GM21529 (cell line): Measurements from ENCODE around the gene HOXA9.

Source experiments
- ATAC-seq: cut with Tn5 transposase; IDR thresholded peaks from one replicate; pipeline ENCODE4 v1.9.1; 2021; ENCODE audit not compliant: unreplicated experiment

Gene HOXA9

DNA sequence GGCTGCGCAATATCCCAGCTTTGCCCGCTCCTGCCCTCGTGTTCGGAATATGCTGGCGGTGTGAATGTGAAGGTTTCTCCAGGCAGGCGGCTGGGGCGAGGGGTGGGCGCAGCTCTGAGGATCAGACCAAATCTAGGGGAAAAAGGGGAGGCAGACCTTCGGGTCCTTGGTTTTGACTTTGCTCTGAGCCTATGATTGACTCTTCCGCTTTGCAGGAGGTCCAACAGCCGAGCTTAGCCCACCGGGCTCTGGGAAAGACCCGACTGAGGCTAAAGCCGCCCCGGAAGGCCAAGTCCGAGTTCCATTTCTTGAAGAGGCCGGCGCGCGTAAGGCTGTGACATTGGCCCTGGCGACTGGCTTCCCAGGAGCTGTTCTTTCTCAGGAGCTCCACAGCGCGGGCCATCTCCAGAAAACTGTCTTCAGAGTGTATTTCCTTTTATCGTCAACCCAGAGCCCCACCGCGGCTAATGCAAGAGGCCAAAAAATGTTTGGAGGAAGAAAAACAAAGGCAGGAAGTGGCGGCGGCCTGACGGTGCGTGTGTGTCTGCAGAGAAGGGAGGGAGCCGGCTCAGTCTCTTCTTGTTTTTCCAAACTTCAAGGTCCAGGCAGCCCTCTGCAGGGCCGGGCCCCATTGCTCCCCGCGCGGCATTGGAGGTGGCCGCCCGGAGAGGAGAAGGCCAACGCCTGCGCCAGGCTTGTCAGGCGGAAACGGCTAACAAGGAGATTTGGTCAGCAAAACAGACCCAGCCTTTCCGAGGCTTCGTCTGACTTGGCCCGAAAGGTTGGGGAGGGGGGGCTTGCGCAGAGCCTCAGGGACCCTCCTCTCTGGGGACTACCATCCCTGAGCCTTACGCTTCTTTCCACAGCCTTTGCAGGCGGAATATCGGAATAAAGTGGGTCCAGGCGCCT, 23.3 kb upstream of the HOXA9 start:
- no peak for ATAC-seq

DNA sequence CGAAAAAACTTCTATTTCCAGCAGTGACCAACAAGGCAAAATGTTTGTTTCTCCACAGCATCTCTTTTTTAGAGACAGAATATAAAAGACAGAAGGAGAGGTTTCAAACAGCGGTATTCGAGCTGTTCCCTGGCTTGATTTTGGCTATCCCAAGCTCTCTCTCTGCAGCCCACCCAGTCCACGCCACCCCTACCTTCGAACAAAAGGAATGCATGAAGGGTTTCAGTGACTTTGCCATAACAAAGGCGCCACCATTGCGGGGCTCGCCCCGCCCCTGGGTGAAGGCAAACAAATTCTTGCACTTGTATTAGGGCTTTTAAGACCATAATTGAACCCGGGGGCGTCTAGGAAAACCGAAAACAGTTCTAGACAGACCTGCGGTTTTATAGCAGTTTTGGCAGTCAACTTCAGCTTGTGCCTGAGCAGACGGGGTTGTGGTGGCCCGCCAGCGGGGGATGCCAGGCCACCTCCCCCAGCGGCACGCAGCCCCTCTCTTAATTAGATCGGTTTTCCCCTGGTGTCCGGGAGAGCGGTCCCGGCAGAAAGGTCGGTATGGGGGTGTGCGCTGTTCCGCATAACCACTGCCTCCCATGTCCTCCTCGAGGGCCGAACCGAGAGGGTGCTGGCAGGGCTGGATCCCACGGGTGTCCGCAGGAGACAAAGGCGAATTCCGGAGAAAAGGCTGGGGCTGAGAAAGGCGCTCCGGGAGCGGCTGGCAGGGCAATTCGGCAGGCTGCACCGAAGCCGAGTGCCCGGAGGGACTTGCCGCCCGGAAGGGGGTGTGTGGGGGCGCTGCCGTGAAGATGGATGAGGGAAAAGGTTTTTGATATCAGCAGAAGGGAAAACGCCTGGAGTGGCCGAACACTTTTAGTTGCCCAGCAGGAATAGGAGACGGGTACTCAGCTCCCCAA, 22.4 kb upstream of the HOXA9 start:
- ATAC-seq: no peak

DNA sequence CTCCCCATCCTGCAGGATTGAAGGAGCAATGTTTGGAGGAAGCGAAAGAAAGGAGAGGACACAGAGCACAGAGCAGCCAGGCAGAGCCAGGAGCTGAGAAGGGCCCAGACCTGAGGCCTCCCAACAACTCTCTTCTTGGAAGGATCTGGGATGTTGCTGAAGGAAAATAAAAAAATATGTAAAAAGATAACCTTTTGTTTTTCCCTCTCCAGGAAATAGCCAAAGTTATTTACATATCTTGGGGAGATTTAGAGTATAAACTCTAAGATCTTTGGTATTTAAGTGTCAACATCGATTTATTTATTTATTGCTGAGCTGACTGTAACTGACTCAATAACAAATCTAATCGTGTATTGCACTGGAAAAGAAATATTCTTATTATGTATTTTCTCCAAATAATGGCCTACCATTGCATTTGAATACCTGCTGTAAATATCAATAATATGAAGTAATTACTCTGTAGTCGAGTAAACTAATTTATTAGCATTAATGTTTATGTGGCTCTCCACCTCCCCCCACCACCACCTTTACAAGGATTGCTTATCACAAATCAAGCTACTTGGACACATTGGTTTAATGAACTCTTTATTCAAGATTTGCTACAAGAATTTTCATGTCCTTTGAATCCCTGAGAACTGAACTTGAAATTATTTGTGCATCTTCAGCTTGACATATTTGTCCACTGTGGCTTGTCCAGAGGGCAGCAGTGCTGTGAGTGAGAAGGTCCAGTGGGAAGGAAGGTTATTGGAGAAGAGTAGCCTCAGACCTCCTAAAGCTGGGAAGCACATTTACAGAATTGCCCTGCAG, 21.5 kb upstream of the HOXA9 start:
- ATAC-seq: no peak

DNA sequence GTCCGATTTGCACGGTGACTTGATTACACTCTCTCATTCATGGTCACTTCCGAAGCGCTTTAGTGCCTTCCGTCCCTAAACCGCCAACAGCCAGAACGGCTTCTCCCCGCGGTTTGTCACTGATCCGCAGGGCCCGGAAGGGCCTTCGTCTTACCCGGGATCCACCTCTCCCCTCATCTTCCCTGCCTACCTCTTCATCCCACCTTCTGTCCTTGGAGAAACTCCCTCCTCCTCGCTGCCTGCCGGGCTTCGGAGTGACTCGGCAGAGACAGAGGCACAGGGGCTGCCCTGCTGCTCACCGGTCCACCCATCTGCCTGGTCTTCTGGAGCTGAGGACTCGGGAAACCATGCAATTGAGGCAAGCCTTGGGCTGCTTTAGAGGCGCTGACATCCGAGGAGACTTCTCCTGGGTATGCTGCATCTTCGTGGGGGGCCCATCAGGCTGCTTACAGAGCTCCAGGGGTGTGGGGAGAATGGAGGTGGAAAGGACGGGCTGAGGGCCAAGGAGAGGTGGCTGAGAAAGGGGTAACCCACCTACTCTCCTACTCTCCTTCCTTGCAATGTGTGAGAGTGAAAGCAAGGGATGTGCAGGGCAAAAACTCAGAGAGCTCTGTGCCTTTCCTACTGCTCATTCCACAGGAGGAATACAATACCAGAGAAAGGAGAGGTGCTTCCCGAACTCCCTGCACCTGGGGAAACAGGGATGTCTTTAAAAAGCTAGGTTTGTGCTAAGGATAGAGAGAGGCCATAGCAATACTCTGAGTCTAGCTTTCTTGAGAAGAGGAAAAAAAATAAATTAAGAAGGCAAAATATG, 20.7 kb upstream of the HOXA9 start:
- no peak for ATAC-seq

DNA sequence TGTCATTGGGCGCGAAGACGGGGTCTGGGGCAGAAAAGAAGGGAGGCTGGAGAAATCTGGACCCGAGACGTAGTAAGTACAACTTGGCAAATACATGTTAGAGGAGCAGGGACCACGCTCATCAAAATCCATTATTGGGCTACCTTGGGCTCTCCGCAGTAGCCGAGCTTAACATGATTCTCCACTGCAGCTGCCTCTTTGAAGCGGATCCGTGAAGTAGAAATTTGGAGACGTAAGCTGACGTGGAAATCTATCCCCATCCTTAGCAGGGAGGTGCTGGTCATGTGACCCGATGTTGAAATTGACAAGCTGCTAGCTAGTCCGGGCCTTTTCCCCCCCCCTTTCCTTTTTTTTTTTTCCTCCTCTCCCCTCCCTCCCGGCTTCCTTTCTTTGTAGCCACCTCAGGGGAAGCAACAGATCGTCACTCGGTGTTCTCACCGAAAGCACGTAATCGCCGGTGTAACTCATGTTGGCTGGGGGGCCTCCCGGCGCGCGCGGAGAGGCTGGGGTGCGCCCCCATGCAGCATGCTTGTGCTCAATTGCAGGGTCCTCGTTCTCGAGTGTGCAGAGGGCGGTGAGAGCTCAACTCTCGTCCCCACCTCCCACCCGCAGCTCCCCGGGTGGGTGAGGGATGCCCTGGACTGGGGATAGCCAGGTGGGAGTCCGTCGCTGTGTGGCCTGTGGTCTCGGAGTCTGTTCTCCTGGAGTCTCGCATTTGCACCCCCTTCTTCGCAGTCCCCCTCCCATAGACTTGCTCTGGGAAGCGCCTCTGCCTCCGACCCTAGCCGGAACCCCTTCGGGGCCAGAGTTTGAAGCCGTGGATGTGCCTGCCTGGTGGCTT, 19.9 kb upstream of the HOXA9 start, which contains the start of gene HOXA11:
TSS of gene HOXA11 (minus strand) at position 220 of the 841 bp plus-strand sequence. CDS start at position 132, 88 bp downstream.
- ATAC-seq: no peak

DNA sequence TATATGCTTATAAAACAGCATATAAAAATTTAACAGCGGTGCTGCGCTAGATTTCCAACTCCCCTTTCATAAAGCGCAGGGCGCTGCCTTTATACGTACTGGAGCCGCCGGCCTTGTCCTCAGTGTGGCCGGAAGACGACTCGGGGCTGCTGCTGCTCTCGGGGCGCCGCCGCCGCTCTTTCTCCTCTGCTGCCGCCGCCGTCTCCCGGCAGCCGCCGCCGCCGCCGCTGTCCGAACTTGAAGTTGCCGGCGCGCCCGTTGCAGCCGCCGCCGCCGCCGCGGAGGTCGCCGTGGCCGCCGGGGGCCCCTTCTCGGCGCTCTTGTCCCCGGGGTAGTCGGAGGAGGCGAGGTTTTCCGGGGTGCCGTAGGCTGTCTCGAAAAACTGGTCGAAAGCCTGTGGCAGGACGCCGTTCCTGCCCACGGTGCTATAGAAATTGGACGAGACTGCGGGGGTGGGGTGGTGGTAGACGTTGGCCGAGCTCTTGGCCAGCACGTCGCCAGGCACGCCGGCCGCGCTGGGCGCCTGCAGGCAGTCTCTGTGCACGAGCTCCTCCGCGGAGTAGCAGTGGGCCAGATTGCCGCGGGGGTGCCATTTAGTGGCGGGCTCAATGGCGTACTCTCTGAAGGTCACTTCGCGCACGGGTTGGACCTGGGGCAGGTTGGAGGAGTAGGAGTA, 19.1 kb upstream of the HOXA9 start:
- ATAC-seq: no peak

DNA sequence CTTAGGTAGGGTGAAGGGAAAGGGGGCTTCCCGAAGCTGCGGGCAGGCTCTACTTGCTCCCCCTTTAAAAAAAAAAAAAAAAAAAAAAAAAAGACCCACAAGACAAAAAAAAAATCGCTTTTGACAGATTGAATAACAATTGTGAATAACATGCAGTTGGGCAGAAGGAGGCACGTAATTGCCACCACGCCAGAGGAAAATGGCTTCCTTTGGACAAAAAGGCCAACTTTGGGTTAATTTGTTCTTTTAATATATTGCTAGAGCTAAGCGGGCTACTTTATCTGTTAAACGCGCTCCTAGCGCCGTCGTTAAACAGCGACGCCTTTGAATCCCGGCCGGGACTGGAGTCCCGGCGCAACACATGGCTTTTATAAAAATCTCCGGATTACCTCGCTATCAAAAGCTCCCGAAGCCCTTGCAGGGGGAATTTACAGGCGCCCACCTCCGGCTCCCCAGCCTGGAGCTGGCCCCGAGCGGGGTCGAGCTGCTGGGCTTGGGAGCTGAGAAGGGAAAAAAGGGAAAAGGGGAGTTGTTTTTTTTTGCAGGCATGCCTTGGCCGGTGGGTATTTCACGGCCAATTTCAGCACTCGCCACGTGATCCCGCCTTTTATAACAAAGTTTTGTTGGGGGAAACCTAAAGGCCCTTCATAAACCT, 18.5 kb upstream of the HOXA9 start:
- ATAC-seq: no peak

DNA sequence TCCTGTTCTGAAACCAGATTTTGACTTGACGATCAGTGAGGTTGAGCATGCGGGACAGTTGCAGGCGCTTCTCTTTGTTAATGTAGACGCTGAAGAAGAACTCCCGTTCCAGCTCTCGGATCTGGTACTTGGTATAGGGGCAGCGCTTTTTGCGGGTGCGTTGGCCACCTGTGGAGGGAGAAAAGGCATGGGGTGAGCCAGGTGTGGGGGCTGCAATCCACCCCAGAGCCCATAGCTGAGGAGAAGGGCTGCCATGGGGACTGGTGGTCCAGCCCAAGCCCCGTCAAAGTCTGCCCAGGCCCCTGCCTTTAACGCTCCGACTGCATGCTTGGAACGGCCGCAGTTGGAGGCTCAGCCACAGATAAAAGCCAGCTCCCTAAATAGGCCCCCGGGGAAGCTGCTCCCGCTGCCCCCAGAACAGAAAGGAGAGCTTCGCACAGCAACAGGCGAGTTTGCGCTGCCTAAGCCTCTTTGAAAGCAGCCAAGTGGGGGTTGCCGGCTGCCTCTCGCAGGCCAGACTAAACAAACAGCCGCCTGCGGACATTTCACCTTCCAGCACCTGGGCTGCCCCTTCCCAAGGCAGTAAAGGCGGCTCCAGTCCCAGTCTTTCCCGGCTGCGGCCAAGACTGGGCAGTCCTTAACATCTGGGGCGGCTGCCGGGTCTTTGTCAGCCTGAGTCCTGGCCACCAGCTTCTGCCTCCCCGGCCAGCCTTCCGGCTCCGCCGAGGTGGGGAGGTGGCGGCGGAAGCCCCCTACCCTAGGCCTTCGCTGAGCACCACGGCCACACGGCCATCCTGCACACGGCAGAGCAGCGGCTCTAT, 17.7 kb upstream of the HOXA9 start:
- no peak for ATAC-seq

DNA sequence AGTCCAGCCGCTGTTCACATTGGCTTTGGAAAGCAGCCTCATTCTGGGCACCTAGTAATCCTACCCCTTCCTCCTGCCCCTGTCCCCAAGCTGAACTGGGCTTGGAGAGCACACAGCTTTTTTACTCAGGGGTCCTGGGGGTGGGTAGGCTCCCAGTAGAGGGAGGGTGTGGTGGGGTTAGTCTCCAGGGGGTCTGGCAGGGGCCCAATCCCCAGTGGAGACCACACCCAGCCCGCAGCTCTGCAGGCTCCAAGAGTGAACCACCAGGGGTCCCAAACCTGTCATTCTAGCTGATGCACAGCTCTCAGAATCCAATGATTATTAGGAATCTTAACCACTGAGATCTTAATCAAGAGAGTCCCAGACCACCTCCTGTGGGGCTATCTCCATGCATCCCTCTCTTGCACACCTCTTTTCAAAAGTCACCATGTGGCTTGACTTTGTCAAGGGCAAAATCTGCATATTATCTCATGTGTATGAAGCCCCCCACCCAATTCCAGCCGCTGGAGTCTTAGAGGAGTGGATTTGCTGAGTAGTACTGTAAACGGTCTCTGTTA, 17.0 kb upstream of the HOXA9 start:
- ATAC-seq: no peak

DNA sequence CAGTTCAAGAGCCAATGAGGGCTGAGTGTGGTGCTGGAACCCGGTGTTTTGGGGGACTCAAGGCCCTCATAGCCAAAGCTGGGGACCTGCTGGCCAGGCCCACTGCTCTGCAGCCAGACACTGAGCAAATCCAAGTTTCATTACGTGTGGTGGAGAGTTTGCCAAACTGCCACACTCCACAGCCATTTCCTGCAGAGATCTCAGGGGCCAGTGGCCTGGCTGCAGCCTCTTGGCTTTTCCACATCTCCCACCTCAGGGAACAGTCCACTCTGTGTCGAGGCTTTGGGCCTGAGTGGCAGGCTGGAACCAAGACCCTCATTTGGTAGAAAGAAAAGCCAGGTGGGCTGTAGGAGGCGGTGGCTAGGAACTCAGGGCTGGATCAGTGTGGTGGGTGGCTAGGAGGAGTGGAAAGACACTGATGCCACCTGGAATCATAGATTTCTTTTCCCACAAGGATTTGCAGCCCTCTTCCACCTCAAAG, 16.5 kb upstream of the HOXA9 start:
- no peak for ATAC-seq

DNA sequence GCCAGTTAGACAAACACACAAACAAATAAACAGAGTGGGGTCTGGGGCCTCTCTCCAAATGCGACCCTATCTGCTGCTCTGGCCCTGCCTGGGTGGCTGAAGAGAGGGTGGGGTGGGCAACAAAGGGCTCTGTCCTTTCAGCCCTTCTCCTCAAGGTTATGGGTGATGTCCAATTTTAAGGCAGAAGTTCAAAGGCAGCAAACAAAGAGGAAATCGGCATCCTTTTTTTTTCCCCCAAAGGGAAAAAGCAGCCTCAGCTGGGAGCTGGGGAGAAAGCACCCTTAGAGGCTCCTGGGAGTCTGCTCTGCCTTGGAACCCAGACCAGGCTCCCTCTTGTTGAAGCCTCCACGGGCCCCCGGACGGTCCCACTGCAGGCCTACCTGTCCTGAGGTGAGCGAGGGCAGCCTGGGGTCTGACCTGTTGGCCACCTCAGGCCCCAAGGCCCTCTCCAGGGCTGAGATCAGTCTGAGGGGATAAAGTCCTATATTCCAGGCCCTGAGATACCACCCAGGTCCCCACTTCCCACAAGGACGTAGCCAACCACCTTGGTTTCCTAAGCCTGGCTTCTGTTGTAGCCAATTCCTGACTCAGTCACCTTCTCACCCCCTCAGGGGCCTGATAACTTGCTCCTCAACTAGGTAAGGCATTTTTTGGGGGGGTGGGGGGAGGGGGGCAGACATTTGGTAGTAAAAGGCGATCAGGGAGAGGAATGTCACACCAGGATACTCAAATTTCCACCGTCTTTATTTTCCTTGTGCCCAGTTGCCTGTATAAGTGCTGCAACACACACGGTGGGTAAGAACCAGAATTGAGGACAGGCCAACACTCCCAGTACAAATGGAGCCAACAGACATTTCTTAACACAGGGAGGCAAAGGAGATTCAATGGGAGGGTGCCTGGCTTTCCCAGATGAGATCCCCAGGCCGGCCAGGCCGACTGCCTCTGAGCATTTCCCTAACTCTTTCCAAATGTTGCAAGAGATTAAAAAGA, 15.4 kb upstream of the HOXA9 start:
- no peak for ATAC-seq

DNA sequence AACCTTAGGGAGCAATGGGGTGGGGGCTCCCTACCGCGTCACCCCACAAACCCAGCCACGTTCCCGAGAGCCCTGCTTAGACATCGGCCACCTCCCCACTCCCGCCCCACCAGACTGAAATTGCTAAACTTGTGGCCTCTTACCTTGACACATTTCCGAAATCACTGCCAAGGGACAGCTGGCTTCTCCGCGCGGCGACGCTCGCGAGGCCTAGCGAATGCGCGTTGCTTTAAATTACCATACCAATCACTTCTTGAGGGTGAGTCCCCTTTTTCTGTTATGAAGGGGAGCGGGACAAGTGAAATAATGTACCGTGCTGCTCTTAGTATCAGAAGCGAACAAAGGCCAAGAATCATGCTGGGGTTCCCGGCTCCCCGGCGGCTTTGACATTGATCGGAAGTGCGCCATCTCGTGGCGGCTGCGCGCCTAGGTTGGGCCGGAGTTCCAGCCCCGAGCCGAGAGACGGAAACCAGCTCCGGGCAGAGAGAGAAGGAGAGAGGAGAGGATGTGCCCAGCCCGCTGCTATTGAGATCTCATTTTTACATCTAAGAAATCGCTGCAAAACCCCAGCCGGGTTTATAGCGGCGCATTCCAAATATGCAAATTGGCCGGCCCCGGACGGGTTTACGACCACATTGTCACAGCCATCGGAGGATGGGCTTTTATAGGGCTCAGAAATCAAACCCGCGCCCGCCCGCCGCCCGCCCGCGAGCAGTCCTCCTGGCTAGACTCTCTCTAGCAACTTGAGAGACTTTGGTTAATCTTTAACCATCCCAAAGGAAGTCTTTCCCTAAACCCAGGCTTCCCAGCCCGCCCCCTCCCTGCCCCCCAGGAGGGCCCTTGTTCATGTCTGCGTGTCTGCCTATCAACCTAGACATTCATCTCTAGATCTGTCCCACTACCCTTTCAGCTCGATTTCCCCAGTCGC, 14.4 kb upstream of the HOXA9 start:
- no peak for ATAC-seq

DNA sequence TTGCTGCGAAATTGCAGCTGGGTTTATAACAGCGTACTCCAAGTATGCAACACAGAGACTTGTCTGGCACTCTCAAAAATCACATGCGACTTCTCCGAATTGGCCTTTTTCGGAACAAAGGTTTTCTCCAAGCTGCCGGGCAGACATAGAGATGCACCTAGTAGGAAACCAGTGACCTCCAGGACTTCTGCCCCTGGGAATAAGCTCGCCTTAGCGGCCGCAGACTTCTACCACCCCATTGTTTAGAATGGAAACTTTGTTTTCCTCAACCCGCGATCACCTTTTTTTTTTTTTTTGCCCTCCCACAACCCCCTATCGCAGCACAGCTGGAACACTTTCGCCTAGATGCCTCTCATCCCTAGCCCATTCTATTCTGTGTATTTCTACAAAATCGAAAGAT, 13.7 kb upstream of the HOXA9 start:
- ATAC-seq: no peak

DNA sequence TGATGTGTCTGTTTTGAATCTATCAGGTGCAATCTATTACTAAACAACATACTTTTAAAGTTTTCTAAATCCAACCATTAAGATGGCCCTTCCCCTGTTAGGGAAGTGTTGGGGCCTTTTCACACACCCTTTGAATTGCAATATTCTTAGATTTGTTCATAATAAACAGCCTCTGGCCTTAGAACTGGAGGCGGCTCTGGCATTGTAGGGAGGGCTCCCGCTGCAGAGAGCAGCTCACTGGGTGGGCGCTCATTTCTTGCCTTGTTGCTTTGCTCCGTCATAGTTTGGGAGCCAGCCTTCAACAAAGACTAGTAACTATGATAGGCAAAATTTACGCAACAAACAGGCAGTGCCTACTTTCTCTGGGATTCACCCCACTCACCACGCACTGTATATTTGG, 13.0 kb upstream of the HOXA9 start:
- no peak for ATAC-seq
